Loucy (cell line): ENCODE results near the gene ST14.

Experiments
- H2AFZ ChIP-seq: fragments of 200-600 bp; sonication (generic); 2 replicates; pipeline ENCODE4 v1.6.0; 2016; ENCODE audit warnings: antibody characterized with exemption, mild to moderate bottlenecking, low read length, moderate library complexity
- H3F3A ChIP-seq: fragments of 200-600 bp; 2 replicates; pipeline ENCODE4 v1.6.0; 2016; ENCODE audit warnings: antibody characterized with exemption, low read depth, mild to moderate bottlenecking
- H3K27me3 ChIP-seq: fragments of 200-600 bp; sonication (generic); 2 replicates; pipeline ENCODE4 v1.6.1; 2014; ENCODE audit warnings: low read length, mild to moderate bottlenecking; ENCODE audit not compliant: insufficient read depth, poor library complexity, severe bottlenecking
- H3K36me3 ChIP-seq: fragments of 200-600 bp; sonication (generic); 2 replicates; pipeline ENCODE4 v1.6.1; 2016; ENCODE audit warnings: low read length; ENCODE audit not compliant: insufficient read depth
- H3K4me1 ChIP-seq: fragments of 200-600 bp; sonication (generic); 2 replicates; pipeline ENCODE4 v1.5.1; 2014; ENCODE audit warnings: low read length, mild to moderate bottlenecking; ENCODE audit not compliant: insufficient read depth, poor library complexity, severe bottlenecking
- H3K4me2 ChIP-seq: fragments of 200-600 bp; sonication (generic); 2 replicates; pipeline ENCODE4 v1.6.0; 2014; ENCODE audit warnings: antibody characterized with exemption, low read length, low read depth, mild to moderate bottlenecking; ENCODE audit not compliant: poor library complexity, severe bottlenecking
- H3K4me3 ChIP-seq: fragments of 200-600 bp; sonication (generic); 2 replicates; pipeline ENCODE4 v1.5.1; 2014; ENCODE audit warnings: low read length, mild to moderate bottlenecking, mixed read lengths; ENCODE audit not compliant: poor library complexity, severe bottlenecking
- H3K79me2 ChIP-seq: fragments of 200-600 bp; sonication (generic); 2 replicates; pipeline ENCODE4 v1.6.1; 2014; ENCODE audit warnings: low read length; ENCODE audit not compliant: insufficient read depth
- H3K9ac ChIP-seq: fragments of 200-600 bp; sonication (generic); 2 replicates; pipeline ENCODE4 v1.6.0; 2014; ENCODE audit warnings: mild to moderate bottlenecking, low read depth, low read length, moderate library complexity; ENCODE audit not compliant: poor library complexity, severe bottlenecking
- H3K9me2 ChIP-seq: fragments of 200-600 bp; sonication (generic); replicated peaks from 2 replicates; pipeline ENCODE4 v1.6.1; 2016; ENCODE audit warnings: low read depth, low read length, mixed read lengths
- H3K9me3 ChIP-seq: fragments of 200-600 bp; sonication (generic); 2 replicates; pipeline ENCODE4 v1.6.1; 2014; ENCODE audit warnings: mild to moderate bottlenecking, antibody characterized with exemption, low read length, low read depth; ENCODE audit not compliant: insufficient read depth
- H4K20me1 ChIP-seq: fragments of 200-600 bp; sonication (generic); 2 replicates; pipeline ENCODE4 v1.6.0; 2014; ENCODE audit warnings: antibody characterized with exemption, low read length, mild to moderate bottlenecking; ENCODE audit not compliant: insufficient read depth, poor library complexity, severe bottlenecking
- EZH2phosphoT487 ChIP-seq: fragments of 200-600 bp; IDR thresholded peaks from 2 replicates; pipeline ENCODE4 v1.6.1; 2018; ENCODE audit warnings: antibody characterized with exemption, mild to moderate bottlenecking, moderate library complexity, borderline replicate concordance
- TF ChIP-seq, protein P1 (sequence below): fragments of 200-600 bp; sonication (generic); conservative IDR thresholded peaks from 2 replicates; pipeline ENCODE4 v1.5.1; 2014; ENCODE audit warnings: mild to moderate bottlenecking, antibody characterized with exemption, low read length

ST14 gene

GRCh38 chr11:130189492-130190210 lies 30.1 kb downstream of the ST14 start:
- TF ChIP-seq, protein P1, sequence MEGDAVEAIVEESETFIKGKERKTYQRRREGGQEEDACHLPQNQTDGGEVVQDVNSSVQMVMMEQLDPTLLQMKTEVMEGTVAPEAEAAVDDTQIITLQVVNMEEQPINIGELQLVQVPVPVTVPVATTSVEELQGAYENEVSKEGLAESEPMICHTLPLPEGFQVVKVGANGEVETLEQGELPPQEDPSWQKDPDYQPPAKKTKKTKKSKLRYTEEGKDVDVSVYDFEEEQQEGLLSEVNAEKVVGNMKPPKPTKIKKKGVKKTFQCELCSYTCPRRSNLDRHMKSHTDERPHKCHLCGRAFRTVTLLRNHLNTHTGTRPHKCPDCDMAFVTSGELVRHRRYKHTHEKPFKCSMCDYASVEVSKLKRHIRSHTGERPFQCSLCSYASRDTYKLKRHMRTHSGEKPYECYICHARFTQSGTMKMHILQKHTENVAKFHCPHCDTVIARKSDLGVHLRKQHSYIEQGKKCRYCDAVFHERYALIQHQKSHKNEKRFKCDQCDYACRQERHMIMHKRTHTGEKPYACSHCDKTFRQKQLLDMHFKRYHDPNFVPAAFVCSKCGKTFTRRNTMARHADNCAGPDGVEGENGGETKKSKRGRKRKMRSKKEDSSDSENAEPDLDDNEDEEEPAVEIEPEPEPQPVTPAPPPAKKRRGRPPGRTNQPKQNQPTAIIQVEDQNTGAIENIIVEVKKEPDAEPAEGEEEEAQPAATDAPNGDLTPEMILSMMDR = no peak
- no peak for TF ChIP-seq EZH2phosphoT487
- H3K9me3 ChIP-seq = no peaks in the 10 kb centered on the region
- H3K9ac ChIP-seq = no peak overlapping the region
- H3K27me3 ChIP-seq = no peaks in the 10 kb centered on the region
- no peaks in the 10 kb centered on the region for H3K9me2 ChIP-seq
- H3K4me1 ChIP-seq = no peaks in the 10 kb centered on the region
- no peaks in the 10 kb centered on the region for H4K20me1 ChIP-seq
- H2AFZ ChIP-seq = no peak overlapping the region
- H3K4me3 ChIP-seq = no peak overlapping the region
- no peak overlapping the region for H3K4me2 ChIP-seq
- no peaks in the 10 kb centered on the region for H3K79me2 ChIP-seq
- H3F3A ChIP-seq = no peaks in the 10 kb centered on the region
- no peaks in the 10 kb centered on the region for H3K36me3 ChIP-seq

- no peak overlapping the region for H2AFZ ChIP-seq
- H3K9me3 ChIP-seq = no peaks in the 10 kb centered on the region
- H3F3A ChIP-seq = no peaks in the 10 kb centered on the region
- no peaks in the 10 kb centered on the region for H4K20me1 ChIP-seq
- H3K27me3 ChIP-seq = no peaks in the 10 kb centered on the region
- no peaks in the 10 kb centered on the region for H3K79me2 ChIP-seq
- H3K4me2 ChIP-seq = no peak overlapping the region
- H3K4me1 ChIP-seq = no peaks in the 10 kb centered on the region
- TF ChIP-seq EZH2phosphoT487 = no peak
- TF ChIP-seq, protein P1 = no peak
- no peak overlapping the region for H3K9ac ChIP-seq
- H3K36me3 ChIP-seq = no peaks in the 10 kb centered on the region
- H3K4me3 ChIP-seq = no peak overlapping the region
- H3K9me2 ChIP-seq = no peaks in the 10 kb centered on the region
These were observed 30.8 kb downstream of the ST14 start for GRCh38 chr11:130190371-130190881.

GRCh38 chr11:130191896-130192295 lies 32.3 kb downstream of the ST14 start:
- no peaks in the 10 kb centered on the region for H3K36me3 ChIP-seq
- H3K9ac ChIP-seq = no peak overlapping the region
- no peak overlapping the region for H3K4me2 ChIP-seq
- no peaks in the 10 kb centered on the region for H3F3A ChIP-seq
- no peaks in the 10 kb centered on the region for H3K9me2 ChIP-seq
- no peaks in the 10 kb centered on the region for H4K20me1 ChIP-seq
- TF ChIP-seq, protein P1 = no peak
- no peak for TF ChIP-seq EZH2phosphoT487
- H2AFZ ChIP-seq = no peak overlapping the region
- no peaks in the 10 kb centered on the region for H3K27me3 ChIP-seq
- no peaks in the 10 kb centered on the region for H3K79me2 ChIP-seq
- H3K4me3 ChIP-seq = no peak overlapping the region
- H3K4me1 ChIP-seq = no peaks in the 10 kb centered on the region
- no peaks in the 10 kb centered on the region for H3K9me3 ChIP-seq
